BE2C (cell line): ENCODE measurements around the gene PSTPIP2.

Source experiments
- DNase-seq: peaks from one replicate; pipeline ENCODE4 v3.0.0-alpha.2; 2020
- H3K27me3 ChIP-seq: fragments of 250-450 bp; sonication (Bioruptor Pico); 2 replicates; pipeline ENCODE4 v1.5.1; 2020; ENCODE audit warnings: mild to moderate bottlenecking
- H3K36me3 ChIP-seq: fragments of 250-450 bp; sonication (Bioruptor Pico); 2 replicates; pipeline ENCODE4 v1.5.1; 2020; ENCODE audit warnings: mild to moderate bottlenecking
- H3K4me1 ChIP-seq: fragments of 250-450 bp; sonication (Bioruptor Pico); 2 replicates; pipeline ENCODE4 v1.5.1; 2020
- H3K4me3 ChIP-seq: 2 replicates; pipeline ENCODE4 v1.5.1; 2011; ENCODE audit warnings: low read depth, low read length
- H3K9me3 ChIP-seq: fragments of 250-450 bp; sonication (Bioruptor Pico); 2 replicates; pipeline ENCODE4 v1.5.1; 2020
- TF ChIP-seq, protein P1 (sequence below): IDR thresholded peaks from 2 replicates; pipeline ENCODE4 v1.5.1; 2012; ENCODE audit warnings: mild to moderate bottlenecking, low read depth, low read length

PSTPIP2 gene

GRCh38 chr18:46061796-46062195, 10.3 kb downstream of the PSTPIP2 start:
- H3K9me3 ChIP-seq, result no peaks in the 10 kb centered on the region
- TF ChIP-seq, protein P1, sequence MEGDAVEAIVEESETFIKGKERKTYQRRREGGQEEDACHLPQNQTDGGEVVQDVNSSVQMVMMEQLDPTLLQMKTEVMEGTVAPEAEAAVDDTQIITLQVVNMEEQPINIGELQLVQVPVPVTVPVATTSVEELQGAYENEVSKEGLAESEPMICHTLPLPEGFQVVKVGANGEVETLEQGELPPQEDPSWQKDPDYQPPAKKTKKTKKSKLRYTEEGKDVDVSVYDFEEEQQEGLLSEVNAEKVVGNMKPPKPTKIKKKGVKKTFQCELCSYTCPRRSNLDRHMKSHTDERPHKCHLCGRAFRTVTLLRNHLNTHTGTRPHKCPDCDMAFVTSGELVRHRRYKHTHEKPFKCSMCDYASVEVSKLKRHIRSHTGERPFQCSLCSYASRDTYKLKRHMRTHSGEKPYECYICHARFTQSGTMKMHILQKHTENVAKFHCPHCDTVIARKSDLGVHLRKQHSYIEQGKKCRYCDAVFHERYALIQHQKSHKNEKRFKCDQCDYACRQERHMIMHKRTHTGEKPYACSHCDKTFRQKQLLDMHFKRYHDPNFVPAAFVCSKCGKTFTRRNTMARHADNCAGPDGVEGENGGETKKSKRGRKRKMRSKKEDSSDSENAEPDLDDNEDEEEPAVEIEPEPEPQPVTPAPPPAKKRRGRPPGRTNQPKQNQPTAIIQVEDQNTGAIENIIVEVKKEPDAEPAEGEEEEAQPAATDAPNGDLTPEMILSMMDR, result no peak
- H3K4me1 ChIP-seq, result no peaks in the 10 kb centered on the region
- no peak for DNase-seq
- H3K27me3 ChIP-seq, result no peaks in the 10 kb centered on the region
- no peak overlapping the region for H3K4me3 ChIP-seq
- no peaks in the 10 kb centered on the region for H3K36me3 ChIP-seq

- Histone ChIP-seq H3K4me3 (no peak overlapping the region), H3K36me3 (no peaks in the 10 kb centered on the region), H3K9me3 (no peaks in the 10 kb centered on the region), H3K4me1 (no peaks in the 10 kb centered on the region), H3K27me3 (no peaks in the 10 kb centered on the region)
- TF ChIP-seq, protein P1, result no peak
- DNase-seq, result no peak
Measured at GRCh38 chr18:46061387-46061786, 10.7 kb downstream of the PSTPIP2 start.

DNA sequence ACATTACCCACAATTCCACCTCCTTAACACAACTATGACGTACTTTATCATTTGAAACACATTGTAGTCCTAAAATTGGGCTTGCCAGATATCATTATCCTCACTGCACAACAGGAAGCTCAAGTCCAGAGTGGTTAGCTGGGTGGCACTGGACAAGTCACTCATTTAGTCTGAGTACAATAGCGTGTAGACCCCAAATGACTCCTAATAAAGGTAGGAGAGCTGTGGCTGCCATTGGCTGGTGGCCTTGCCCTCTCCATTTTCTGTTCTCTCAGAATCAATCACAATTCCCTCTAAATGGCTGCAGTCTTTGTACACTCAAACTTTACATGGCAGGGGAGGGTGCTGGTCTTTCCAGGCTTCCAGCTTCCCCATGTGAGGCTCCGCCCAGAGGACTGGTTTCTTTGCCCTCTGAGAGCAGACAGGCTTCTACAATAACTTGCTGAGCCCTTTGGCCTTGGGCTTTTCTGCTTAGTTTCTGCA, 11.7 kb downstream of the PSTPIP2 start:
- Histone ChIP-seq H3K27me3 (no peaks in the 10 kb centered on the region), H3K4me1 (no peaks in the 10 kb centered on the region), H3K9me3 (no peaks in the 10 kb centered on the region), H3K4me3 (no peak overlapping the region), H3K36me3 (no peaks in the 10 kb centered on the region)
- TF ChIP-seq, protein P1, result no peak
- peak; percentile 22 for DNase-seq

GRCh38 chr18:46055838-46056230, 16.2 kb downstream of the PSTPIP2 start:
- TF ChIP-seq, protein P1, result no peak
- DNase-seq, result no peak
- Histone ChIP-seq H3K4me1 (no peaks in the 10 kb centered on the region), H3K9me3 (no peaks in the 10 kb centered on the region), H3K4me3 (no peak overlapping the region), H3K36me3 (no peaks in the 10 kb centered on the region), H3K27me3 (0 out of 2 replicates have a peak, but pooled peaks cover 5% of the 10 kb centered on the region)

GRCh38 chr18:46054956-46055837, 16.9 kb downstream of the PSTPIP2 start:
- TF ChIP-seq, protein P1, result no peak
- Histone ChIP-seq H3K4me3 (no peak overlapping the region), H3K4me1 (no peaks in the 10 kb centered on the region), H3K9me3 (no peaks in the 10 kb centered on the region), H3K36me3 (no peaks in the 10 kb centered on the region), H3K27me3 (0 out of 2 replicates have a peak, but pooled peaks cover 5% of the 10 kb centered on the region)
- DNase-seq, result no peak
